H1 (cell line): ENCODE data around the gene STK32A. TPM values are rescaled to one million over a fixed set of nuclear protein-coding genes. Genes with fewer than 3 reads are reported as not detected.

Experiments used
- CTCF ChIA-PET: fragments of 300-600 bp; sonication (Branson Sonifier 250); formaldehyde crosslinking; loops from one replicate; lab custom pipeline; 2021; ENCODE audit not compliant: partially characterized antibody; lab: Charles Lee
- POLR2A ChIA-PET: fragments of 300-600 bp; sonication (Branson Sonifier 250); formaldehyde crosslinking; loops from one replicate; lab custom pipeline; 2021; ENCODE audit warnings: inconsistent platforms; ENCODE audit not compliant: partially characterized antibody; lab: Charles Lee
- DNase-seq, 2 experiments: peaks; one replicate each; pipeline versions ENCODE4 v3.0.0 to v3.0.0-alpha.2; 2010 to 2022; ENCODE audit warnings: low spot score in 2 of 2, low read depth in 1 of 2, mixed read lengths in 1 of 2
- FAIRE-seq: peaks from 2 replicates; lab custom pipeline; 2011; peaks lifted over from hg19 to GRCh38; lab: Jason Lieb, UNC
- H2AFZ ChIP-seq: 2 replicates; pipeline ENCODE4 v1.8.1; 2012; ENCODE audit warnings: low read length, inconsistent platforms
- H2AK5ac ChIP-seq: 2 replicates; pipeline ENCODE4 v1.6.1; 2013; ENCODE audit warnings: low read depth, low read length
- H2BK120ac ChIP-seq: replicated peaks from 2 replicates; pipeline ENCODE3; 2013; ENCODE audit warnings: low read depth, low read length, inconsistent platforms
- H2BK12ac ChIP-seq: 2 replicates; pipeline ENCODE4 v1.6.1; 2013; ENCODE audit warnings: low read depth, low read length
- H2BK15ac ChIP-seq: 2 replicates; pipeline ENCODE4 v1.6.1; 2013; ENCODE audit warnings: low read length
- H2BK20ac ChIP-seq: 2 replicates; pipeline ENCODE4 v1.6.1; 2013; ENCODE audit warnings: low read length
- H2BK5ac ChIP-seq: 2 replicates; pipeline ENCODE4 v1.6.1; 2013; ENCODE audit warnings: low read depth, low read length
- H3K14ac ChIP-seq: 2 replicates; pipeline ENCODE4 v1.6.1; 2013; ENCODE audit warnings: inconsistent platforms; ENCODE audit not compliant: insufficient read length
- H3K18ac ChIP-seq: 2 replicates; pipeline ENCODE4 v1.6.1; 2013; ENCODE audit warnings: low read length; ENCODE audit errors: extremely low read depth
- H3K23ac ChIP-seq: 2 replicates; pipeline ENCODE4 v1.6.1; 2013; ENCODE audit warnings: inconsistent platforms; ENCODE audit not compliant: insufficient read length
- H3K23me2 ChIP-seq: 2 replicates; pipeline ENCODE4 v1.6.1; 2013; ENCODE audit warnings: low read depth, low read length
- H3K27ac ChIP-seq: 2 replicates; pipeline ENCODE4 v1.6.1; 2011; ENCODE audit warnings: low read depth, low read length, inconsistent platforms
- H3K27me3 ChIP-seq, 4 experiments: replicated peaks in 1 of 4; 1 replicate in 1 of 4; 2 replicates in 3 of 4; pipeline versions ENCODE4 v1.6.1 to v1.8.1; 2011 to 2013; ENCODE audit warnings: low read length in 3 of 4, mild to moderate bottlenecking in 3 of 4, inconsistent platforms in 2 of 4, mixed read lengths in 2 of 4, moderate library complexity in 1 of 4; ENCODE audit not compliant: control insufficient read depth in 3 of 4, insufficient read depth in 3 of 4; ENCODE audit errors: extremely low read depth in 1 of 4
- H3K36me3 ChIP-seq, 4 experiments: 2 replicates each; pipeline versions ENCODE4 v1.6.1 to v1.8.1; 2011 to 2013; ENCODE audit warnings: mild to moderate bottlenecking in 4 of 4, low read length in 3 of 4, moderate library complexity in 2 of 4, control low read depth in 1 of 4, inconsistent platforms in 1 of 4; ENCODE audit not compliant: insufficient read depth in 4 of 4, control insufficient read depth in 2 of 4
- H3K4ac ChIP-seq: replicated peaks from 2 replicates; pipeline ENCODE3; 2013; ENCODE audit warnings: low read length, low read depth, mixed read lengths, inconsistent platforms; ENCODE audit not compliant: insufficient read length
- H3K4me1 ChIP-seq, 4 experiments: replicated peaks in 1 of 4; 1 replicate in 1 of 4; 2 replicates in 3 of 4; pipeline versions ENCODE4 v1.6.1 to v1.8.1; 2011 to 2013; ENCODE audit warnings: low read length in 3 of 4, inconsistent platforms in 2 of 4, mixed read lengths in 1 of 4; ENCODE audit not compliant: insufficient read depth in 4 of 4, control insufficient read depth in 3 of 4
- H3K4me2 ChIP-seq, 2 experiments: 2 replicates each; pipeline versions ENCODE4 v1.6.1 to v1.8.1; 2011 to 2013; ENCODE audit warnings: low read depth in 2 of 2, low read length in 2 of 2, control low read depth in 1 of 2, inconsistent platforms in 1 of 2, mild to moderate bottlenecking in 1 of 2; ENCODE audit not compliant: insufficient read depth in 1 of 2
- H3K4me3 ChIP-seq, 4 experiments: fragments of 200-600, 300-600 bp in 1 of 4; sonication (generic), shearing (Covaris generic), sonication (Bioruptor Twin) in 1 of 4; 2 replicates each; pipeline versions ENCODE4 v1.5.1 to v1.8.1; 2011 to 2016; ENCODE audit warnings: low read length in 4 of 4, low read depth in 3 of 4, control low read depth in 2 of 4, inconsistent platforms in 2 of 4, mild to moderate bottlenecking in 2 of 4, mixed read lengths in 1 of 4, moderate library complexity in 1 of 4; ENCODE audit not compliant: insufficient read depth in 2 of 4; ENCODE audit errors: extremely low read depth in 1 of 4
- H3K56ac ChIP-seq: replicated peaks from 2 replicates; pipeline ENCODE3; 2013; ENCODE audit warnings: low read depth, mild to moderate bottlenecking, mixed read lengths, low read length, inconsistent platforms; ENCODE audit not compliant: insufficient read length
- H3K79me1 ChIP-seq: 2 replicates; pipeline ENCODE4 v1.6.1; 2013; ENCODE audit warnings: low read depth, low read length, control low read depth
- H3K79me2 ChIP-seq, 2 experiments: 2 replicates each; pipeline versions ENCODE4 v1.6.1 to v1.8.1; 2012 to 2013; ENCODE audit warnings: low read length in 2 of 2, mild to moderate bottlenecking in 2 of 2, inconsistent platforms in 1 of 2; ENCODE audit not compliant: insufficient read depth in 2 of 2, control insufficient read depth in 1 of 2
- H3K9ac ChIP-seq, 4 experiments: replicated peaks in 1 of 4; 1 replicate in 1 of 4; 2 replicates in 3 of 4; pipeline versions ENCODE4 v1.6.1 to v1.8.1; 2011 to 2013; ENCODE audit warnings: low read depth in 3 of 4, low read length in 3 of 4, control low read depth in 2 of 4, mild to moderate bottlenecking in 2 of 4, moderate library complexity in 2 of 4, inconsistent platforms in 1 of 4; ENCODE audit errors: extremely low read depth in 1 of 4
- H3K9me3 ChIP-seq, 2 experiments: 2 replicates each; pipeline versions ENCODE4 v1.6.1 to v1.8.1; 2012 to 2013; ENCODE audit warnings: mild to moderate bottlenecking in 2 of 2, moderate library complexity in 2 of 2, control low read depth in 1 of 2, inconsistent platforms in 1 of 2, low read depth in 1 of 2, low read length in 1 of 2, mixed read lengths in 1 of 2; ENCODE audit not compliant: insufficient read depth in 2 of 2
- H4K20me1 ChIP-seq, 2 experiments: replicated peaks in 1 of 2; 2 replicates each; pipeline versions ENCODE3 to v1.8.1; 2011 to 2013; ENCODE audit warnings: inconsistent platforms in 2 of 2, low read length in 2 of 2, mild to moderate bottlenecking in 1 of 2; ENCODE audit not compliant: insufficient read depth in 2 of 2, control insufficient read depth in 1 of 2
- H4K5ac ChIP-seq: 2 replicates; pipeline ENCODE4 v1.6.1; 2013; ENCODE audit warnings: low read length, low read depth, mixed read lengths, inconsistent platforms; ENCODE audit not compliant: insufficient read length
- H4K8ac ChIP-seq: 2 replicates; pipeline ENCODE4 v1.8.0; 2013; ENCODE audit warnings: mild to moderate bottlenecking, moderate library complexity, low read length, inconsistent platforms; ENCODE audit not compliant: insufficient read depth; ENCODE audit errors: extremely low read depth
- H4K91ac ChIP-seq: replicated peaks from 2 replicates; pipeline ENCODE3; 2013; ENCODE audit warnings: low read length, mixed read lengths, inconsistent platforms; ENCODE audit not compliant: insufficient read length
- SUZ12 ChIP-seq: fragments of 200-600 bp; sonication (generic); IDR thresholded peaks from 2 replicates; pipeline ENCODE4 v1.6.1; 2012; ENCODE audit warnings: mild to moderate bottlenecking, inconsistent platforms, low read length, moderate library complexity, mixed read lengths
- WGBS, 2 experiments: shearing (Covaris generic) in 1 of 2; methylation state at CpG; one replicate each; pipeline versions ENCODE4 v1.1.6 to v1.1.7; 2013 to 2015; ENCODE audit warnings: low lambda C conversion rate in 2 of 2, mixed read lengths in 2 of 2, inconsistent platforms in 1 of 2, low coverage in 1 of 2, missing lambda C conversion rate in 1 of 2; ENCODE audit not compliant: insufficient replicate concordance in 2 of 2, insufficient coverage in 1 of 2, insufficient read length in 1 of 2; ENCODE audit errors: extremely low coverage in 1 of 2, missing lambda C conversion rate in 1 of 2; 5-methylcytosine and 5-hydroxymethylcytosine counted together
- polyA plus RNA-seq, 7 experiments: library from polyadenylated mRNA; depleted of rRNA in 3 of 7; stranded (reverse) in 5 of 7; unstranded in 2 of 7; fragments of >200 nt in 5 of 7; fragments of 200-250 nt in 2 of 7; gene quantifications; 1 replicate in 5 of 7; 2 replicates in 1 of 7; 4 replicates in 1 of 7; pipeline versions ENCODE4 v1.2.1 to v1.2.3, GENCODE V29; 2011 to 2013; ENCODE audit warnings: missing spikeins in 2 of 7, mixed read lengths in 2 of 7
- total RNA-seq: library from RNA; stranded (reverse); fragmentation: NEBNext Ultra II Directional; extraction: Animal tissue kit (Norgen Biotek cat#: 25700); gene quantifications from 2 replicates; pipeline ENCODE4 v1.2.1, GENCODE V29; 2021

The STK32A gene
- total and polyA plus RNA-seq, 2 of the 8 experiments (the other 6 are each of a cell fraction or from before 2014, with no cell fraction given), result 1.3 to 2.5 TPM

GRCh38 chr5:147245381-147246165, 10.7 kb downstream of the STK32A start:
- Histone ChIP-seq H3K9me3 (no peaks in the 10 kb centered on the region), H3K79me1 (no peaks in the 10 kb centered on the region), H3K36me3 (no peaks in the 10 kb centered on the region), H3K23me2 (no peaks in the 10 kb centered on the region; the same call in 1 of the 2 replicates), H2BK15ac (no peak overlapping the region), H4K91ac (no peak overlapping the region), H2BK120ac (no peak overlapping the region), H2AFZ (no peak overlapping the region), H2BK20ac (no peak overlapping the region), H3K23ac (no peak overlapping the region), H2BK12ac (no peak overlapping the region), H3K9ac (no peak overlapping the region), H3K56ac (no peak overlapping the region), H3K14ac (no peak overlapping the region), H2BK5ac (no peak overlapping the region), H4K5ac (no peak overlapping the region), H3K4me2 (no peak overlapping the region), H2AK5ac (no peak overlapping the region), H3K4me3 (no peak overlapping the region), H3K27me3 (no peaks in the 10 kb centered on the region; a peak in 1 of 7 replicates), H4K20me1 (no peaks in the 10 kb centered on the region), H3K79me2 (no peaks in the 10 kb centered on the region), H3K4ac (no peak overlapping the region), H4K8ac (no peak overlapping the region), H3K18ac (no peak overlapping the region), H3K27ac (no peak overlapping the region), H3K4me1 (peaks cover 0 to 2% (median 0%) of the 10 kb centered on the region in 4 experiments; a peak in 1 of 7 replicates)
- FAIRE-seq (peak; percentile 45), DNase-seq (no peak)
- ChIA-PET CTCF (interaction anchor here (0.6 kb wide), 1 partner anchor 52 kb away, joined by 3 read pairs; no protein-coding TSS in a partner anchor), POLR2A (no interaction called here)
- no peak for TF ChIP-seq SUZ12
- 70% methylated on average over 3 of the region's 3 CpGs; no CpG with 5 or more reads in 1 of the 2 experiments for WGBS, 2 experiments
